Effector CD8-positive, alpha-beta T cell (primary cell): ENCODE results near the gene DDX42.
"Not testable (repeated sequence)": the region's sequence is repeated elsewhere in the genome, so short reads cannot be mapped to it uniquely, and the experiment has no call there.

Experiments used
- DNase-seq: peaks from one replicate; lab custom pipeline; 2025; lab: John Stamatoyannopoulos, UW

DDX42 gene

DNA sequence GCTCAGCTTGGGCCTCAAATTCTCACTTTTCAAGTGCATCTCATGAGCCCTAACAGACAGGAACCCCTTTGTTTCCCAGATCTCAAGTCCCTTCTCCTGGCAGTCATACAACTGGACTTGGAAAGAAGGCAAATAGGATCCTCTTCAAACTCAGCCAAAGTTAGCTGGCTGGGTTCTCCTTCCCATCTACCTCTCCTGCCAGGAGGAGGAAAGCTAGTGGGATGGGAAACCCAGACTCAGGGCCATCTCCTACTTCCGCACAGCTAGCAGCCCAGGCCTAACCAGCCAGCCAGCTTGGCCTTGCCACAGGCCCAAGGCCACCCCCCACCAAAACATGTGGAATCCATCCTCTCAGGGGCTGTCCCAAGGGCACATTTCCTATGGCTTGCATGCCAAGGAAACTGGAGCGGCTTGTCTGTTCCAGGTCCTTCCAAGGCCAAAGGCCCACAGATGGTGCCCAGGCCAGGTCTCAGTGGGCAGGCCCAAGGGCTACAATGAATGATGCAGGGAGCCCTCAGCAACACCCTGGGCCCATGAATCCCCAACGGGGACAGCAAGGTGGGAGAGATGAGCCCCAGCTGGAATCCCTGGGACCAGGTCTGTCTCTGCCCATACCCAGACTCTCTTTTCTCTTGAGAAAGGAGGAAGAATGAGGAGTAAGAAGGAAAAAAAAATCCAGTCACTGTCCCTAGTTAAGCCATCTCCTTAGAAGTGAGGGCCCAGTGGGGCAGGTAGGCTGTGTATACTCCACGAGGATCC is 66.8 kb downstream of the DDX42 start:
- DNase-seq = no peak

DNA sequence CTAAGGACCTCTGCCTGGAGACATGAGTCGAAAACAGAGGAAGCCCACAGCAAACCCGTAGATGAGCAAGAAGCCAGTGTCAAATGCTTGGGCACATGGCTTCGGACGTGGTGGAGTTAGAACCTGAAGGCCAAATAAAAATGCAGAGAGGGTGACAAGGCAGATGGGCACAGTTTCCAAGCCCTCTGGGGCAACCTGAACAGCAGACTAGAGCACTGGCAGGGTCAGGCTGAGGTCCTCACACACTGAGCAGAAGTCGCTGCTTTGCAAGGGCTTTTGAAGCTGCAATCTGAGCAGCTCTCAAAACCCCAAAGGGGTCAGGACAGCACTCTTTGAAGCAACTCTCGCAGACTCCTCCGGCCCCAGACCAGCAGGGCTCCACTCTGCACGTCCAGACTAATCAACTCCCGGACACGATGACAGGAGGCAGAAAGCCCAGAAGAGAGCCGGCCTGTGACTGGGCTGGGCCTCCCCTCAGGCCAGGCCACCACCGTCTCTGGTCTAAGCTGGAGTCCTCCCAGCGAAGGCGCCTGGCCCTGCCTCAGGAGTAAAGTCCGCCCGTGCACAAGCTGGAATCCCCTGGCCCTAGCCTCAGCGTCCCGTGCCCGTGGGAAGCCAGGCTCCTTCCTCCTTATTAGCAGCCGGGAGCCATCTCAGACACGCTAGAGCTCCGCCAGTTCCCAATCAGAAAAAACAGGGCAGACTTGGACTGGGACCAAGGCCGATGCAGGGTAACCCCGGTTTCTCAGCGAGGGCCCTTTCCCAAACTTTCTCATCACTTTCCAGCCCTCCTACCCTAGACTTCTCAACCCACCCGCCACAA is 67.6 kb downstream of the DDX42 start:
- DNase-seq = no peak

DNA sequence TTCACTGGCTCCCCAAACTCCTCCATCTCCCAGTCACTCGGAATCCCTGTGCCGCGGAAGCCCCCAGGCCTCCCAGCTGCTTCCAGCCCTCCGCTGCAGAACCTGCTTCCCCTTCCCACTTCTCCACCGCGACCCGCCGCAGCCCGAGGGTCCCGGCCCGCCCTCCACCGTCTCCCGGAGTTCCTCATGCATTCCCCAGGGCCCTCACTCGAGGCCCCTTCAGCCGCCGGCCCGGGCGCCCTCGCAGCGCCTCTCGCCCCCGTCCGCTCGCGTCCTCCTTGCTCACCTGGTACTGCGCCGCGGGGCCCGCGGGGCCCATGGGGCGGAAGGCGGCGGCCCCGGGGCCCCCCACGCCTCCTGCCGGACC is 68.2 kb downstream of the DDX42 start:
- peak; percentile 20 for DNase-seq

DNA sequence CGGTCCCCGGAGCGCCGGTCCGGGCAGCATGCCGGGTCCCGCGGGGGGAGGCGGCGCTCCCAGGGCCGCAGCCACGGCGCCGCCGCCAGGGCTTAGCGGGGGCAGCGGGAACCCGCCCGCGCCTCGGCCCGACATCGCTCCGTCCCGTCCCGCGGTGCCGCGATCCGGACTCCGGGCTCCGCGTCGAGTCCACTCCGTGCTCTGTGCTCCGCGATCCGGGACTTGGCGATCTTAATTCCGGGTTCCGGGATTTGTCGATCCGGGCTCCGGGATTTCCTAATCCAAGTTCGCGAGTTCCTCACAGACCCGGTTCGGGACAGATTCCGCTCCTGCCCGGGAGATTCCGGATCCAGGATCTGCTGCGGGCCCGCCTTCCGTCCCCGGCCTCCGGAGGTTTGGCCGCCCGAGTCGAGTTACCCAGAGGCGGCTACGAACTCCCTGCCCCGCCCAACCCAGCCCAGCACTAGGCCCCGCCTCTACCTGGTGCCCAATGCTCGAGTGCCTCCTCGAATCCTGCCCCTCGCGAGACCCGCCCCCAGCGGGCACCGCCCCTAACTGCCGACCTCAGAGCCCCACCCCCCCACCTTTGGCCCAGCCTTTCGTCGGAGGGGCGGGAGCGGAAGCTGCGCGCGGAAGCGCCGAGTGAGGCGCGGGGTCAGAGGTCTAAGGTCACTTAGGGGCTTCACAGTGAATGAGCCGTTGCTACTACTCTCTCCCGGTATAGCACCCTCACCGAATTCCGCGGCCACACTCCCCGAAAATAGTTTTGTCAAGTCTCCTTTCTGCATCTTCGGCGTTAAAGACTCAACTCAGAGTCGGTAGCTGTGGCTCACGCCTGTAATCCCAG is 68.8 kb downstream of the DDX42 start, which contains the start of gene SMARCD2:
Gene SMARCD2, minus strand, starts transcription at position 146 of the 847 bp plus-strand sequence. Its CDS starts 11 bp downstream, at position 135.
- peak; percentile 97 for DNase-seq

DNA sequence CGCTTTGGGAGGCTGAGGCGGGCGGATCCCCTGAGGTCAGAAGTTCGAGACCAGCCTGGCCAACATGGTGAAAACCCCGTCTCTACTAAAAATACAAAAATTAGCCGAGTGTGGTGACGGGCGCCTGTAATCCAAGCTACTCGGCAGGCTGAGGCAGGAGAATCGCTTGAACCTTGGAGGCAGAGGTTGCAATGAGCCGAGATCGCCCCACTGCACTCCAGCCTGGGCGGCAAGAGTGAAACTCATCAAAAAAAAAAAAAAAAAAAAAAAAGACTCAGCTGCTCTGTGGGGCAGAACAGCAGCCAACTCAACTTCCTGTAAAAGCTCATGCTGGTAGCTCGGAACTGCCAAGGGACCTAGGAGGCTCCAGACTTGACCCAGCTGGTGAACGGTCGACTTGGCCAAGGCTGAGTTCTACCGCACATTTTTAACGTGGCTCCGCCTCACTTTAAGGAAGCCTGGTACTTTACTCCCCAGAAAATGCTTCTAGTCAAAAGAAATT is 69.5 kb downstream of the DDX42 start:
- peak; percentile 16 for DNase-seq

GRCh38 chr17:63843910-63844677 is 70.1 kb downstream of the DDX42 start:
- DNase-seq = no peak

DNA sequence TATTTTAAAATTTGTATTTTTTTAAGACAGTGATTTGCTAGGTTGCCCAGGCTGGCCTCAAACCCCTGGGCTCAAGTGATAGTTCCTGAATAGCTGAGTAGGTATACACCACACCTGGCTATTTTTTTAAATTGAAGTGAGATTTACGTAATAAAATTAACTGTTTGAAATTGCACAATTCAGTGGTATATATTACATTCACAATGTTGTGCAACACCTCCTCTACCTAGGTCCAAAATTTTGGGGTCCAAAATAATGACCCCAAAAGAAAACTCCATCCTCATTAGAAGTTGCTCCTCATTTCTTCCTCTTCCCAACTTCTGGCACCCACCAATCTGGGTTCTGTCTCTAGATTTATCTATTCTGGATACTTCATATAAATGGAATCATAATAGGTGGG is 71.5 kb downstream of the DDX42 start:
- DNase-seq = no peak

GRCh38 chr17:63847525-63848249 is 73.7 kb downstream of the DDX42 start:
- no peak for DNase-seq

DNA sequence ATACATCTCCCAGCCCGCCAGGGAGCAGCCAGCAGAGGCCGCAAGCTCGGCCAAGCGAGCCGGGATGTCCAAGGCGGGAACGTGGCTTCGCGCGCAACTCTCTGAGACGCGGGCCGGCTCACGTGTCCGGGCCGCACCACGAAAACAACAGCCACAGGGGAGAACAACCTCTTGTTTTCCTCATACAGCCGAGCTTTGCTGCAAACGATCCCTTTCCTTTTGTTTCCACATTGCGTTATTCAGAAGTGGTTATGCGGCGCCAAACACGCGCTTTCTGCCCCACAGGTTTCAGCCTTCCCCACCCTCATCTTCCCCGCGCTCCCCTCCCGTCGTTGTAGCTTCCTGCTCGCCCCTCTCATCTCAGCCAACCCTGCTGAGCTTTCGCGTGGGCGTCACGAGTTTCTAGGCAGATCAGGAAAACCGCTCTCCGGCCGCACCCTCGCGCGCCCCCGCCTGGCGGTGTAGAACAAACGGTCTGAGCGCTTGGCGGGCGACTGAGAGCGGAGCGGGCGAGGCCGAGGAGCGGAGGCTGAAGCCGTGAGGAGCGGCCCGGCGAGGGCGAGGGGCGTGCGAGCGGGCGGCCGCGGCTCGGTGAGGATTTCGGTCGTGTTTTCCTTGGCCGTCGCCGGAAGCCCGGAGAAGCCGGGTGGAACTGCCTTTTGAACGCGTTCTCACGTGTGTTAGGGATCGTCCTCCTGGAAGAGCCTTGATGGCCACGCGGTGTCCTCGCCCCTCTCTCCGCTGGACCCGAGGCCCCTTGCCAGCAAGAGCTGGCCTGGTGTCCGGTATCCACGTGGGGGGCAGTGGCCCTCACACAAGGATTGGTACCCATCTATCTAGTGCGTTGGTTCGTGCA is 75.1 kb downstream of the DDX42 start:
- peak; percentile 89 for DNase-seq

GRCh38 chr17:63850401-63850800 is 76.4 kb downstream of the DDX42 start:
- DNase-seq = no peak

GRCh38 chr17:63853260-63853659 is 79.3 kb downstream of the DDX42 start:
- DNase-seq = no peak

GRCh38 chr17:63854709-63855108 is 80.7 kb downstream of the DDX42 start:
- no peak for DNase-seq

DNA sequence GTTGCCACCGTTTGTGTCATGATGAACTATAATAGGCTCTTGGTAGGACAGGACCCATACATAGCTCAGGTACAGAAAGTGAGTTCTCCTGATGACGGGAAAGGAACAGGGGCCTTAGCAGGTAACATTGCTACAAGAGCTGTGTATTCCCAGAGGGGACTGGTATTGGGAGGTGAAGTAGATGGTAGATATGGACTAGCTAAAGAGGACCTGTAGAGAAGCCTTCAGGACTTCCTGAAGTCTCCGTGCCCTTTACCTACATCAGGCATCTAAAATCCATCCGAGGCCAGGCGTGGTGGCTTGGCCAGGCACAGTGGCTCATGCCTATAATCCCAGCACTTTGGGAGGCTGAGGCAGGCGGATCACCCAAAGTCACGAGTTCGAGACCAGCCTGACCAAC is 81.2 kb downstream of the DDX42 start:
- no peak for DNase-seq

- not testable (repeated sequence) for DNase-seq
Measured at GRCh38 chr17:63856425-63856824, 82.5 kb downstream of the DDX42 start.

DNA sequence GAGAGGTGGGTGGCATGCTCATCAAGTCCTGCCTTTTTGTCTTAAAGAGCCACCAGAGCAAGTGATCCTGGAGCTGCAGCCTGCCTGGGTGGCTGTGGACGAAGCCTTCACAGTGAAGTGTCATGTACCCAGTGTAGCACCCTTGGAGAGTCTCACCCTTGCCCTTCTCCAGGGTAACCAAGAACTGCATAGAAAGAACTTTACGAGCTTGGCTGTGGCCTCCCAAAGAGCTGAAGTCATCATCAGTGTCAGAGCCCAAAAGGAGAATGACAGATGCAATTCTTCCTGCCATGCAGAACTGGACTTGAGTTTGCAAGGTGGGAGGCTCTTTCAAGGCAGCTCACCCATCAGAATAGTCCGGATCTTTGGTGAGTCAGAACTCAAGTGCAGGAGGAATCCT is 85.3 kb downstream of the DDX42 start:
- no peak for DNase-seq

- not testable (repeated sequence) for DNase-seq
Measured at GRCh38 chr17:63866625-63867024, 92.7 kb downstream of the DDX42 start.
